GM13976 (cell line): Measurements from ENCODE around the gene AMBRA1.

Experiments used
- DNase-seq: peaks from one replicate; pipeline ENCODE4 v3.0.0; 2012; ENCODE audit warnings: low spot score
- CTCF ChIP-seq: IDR thresholded peaks from 2 replicates; pipeline ENCODE4 v1.5.1; 2012; ENCODE audit warnings: borderline replicate concordance, mild to moderate bottlenecking; ENCODE audit not compliant: insufficient read depth; ENCODE audit errors: extremely low read depth, missing control alignments, control extremely low read depth
- in situ Hi-C: fragments of 300-500 bp; cut with MboI; formaldehyde crosslinking; loops from one replicate; pipeline ENCODE4 v1.12.0; 2022; ENCODE audit warnings: low sequenced_read_pairs, mixed read lengths, inconsistent platforms; ENCODE audit not compliant: unreplicated experiment

Gene AMBRA1

GRCh38 chr11:46603704-46604308, 10.0 kb upstream of the AMBRA1 start:
- TF ChIP-seq CTCF, result no peak
- DNase-seq, result peak; percentile 68
- in situ Hi-C loops, result no loop called here

GRCh38 chr11:46601129-46601528, 7.3 kb upstream of the AMBRA1 start:
- no peak for DNase-seq
- no peak for TF ChIP-seq CTCF
- in situ Hi-C loops, result no loop called here

- no peak for TF ChIP-seq CTCF
- in situ Hi-C loops, result no loop called here
- no peak for DNase-seq
Observed at GRCh38 chr11:46600194-46600960, 6.6 kb upstream of the AMBRA1 start.

GRCh38 chr11:46599340-46600193, 5.7 kb upstream of the AMBRA1 start:
- in situ Hi-C loops, result no loop called here
- TF ChIP-seq CTCF, result no peak
- no peak for DNase-seq

- TF ChIP-seq CTCF, result no peak
- in situ Hi-C loops, result no loop called here
- no peak for DNase-seq
Observed at GRCh38 chr11:46597609-46598219, 3.9 kb upstream of the AMBRA1 start.

- DNase-seq, result no peak
- in situ Hi-C loops, result no loop called here
Observed at GRCh38 chr11:46597155-46597554, 3.3 kb upstream of the AMBRA1 start.

More at GRCh38 chr11:46597155-46597554, 3.3 kb upstream of the AMBRA1 start:
- no peak for TF ChIP-seq CTCF
